ENCODE measurements around the gene POLD3.

Gene POLD3

GRCh38 chr11:74679513-74679865 lies 87.1 kb downstream of the POLD3 start:
- H3K27ac ChIP-seq, result no peak overlapping the region
- H3K9me3 ChIP-seq, result no peaks in the 10 kb centered on the region
- H3K27me3 ChIP-seq, result peaks cover 27% of the 10 kb centered on the region
- no peaks in the 10 kb centered on the region for H3K36me3 ChIP-seq
- no peak overlapping the region for H3K4me2 ChIP-seq
- H4K20me1 ChIP-seq, result no peaks in the 10 kb centered on the region
- no peak for TF ChIP-seq Cebpa-rat (IDR thresholded peaks at IDR 0.05)
- no peaks in the 10 kb centered on the region for H3K4me1 ChIP-seq
- no peak overlapping the region for H3K9ac ChIP-seq
- no peak overlapping the region for H3K4me3 ChIP-seq

GRCh38 chr11:74680035-74680671 lies 87.8 kb downstream of the POLD3 start:
- H3K27ac ChIP-seq, result no peak overlapping the region
- H3K9ac ChIP-seq, result no peak overlapping the region
- no peak for TF ChIP-seq Cebpa-rat (IDR thresholded peaks at IDR 0.05)
- H3K4me2 ChIP-seq, result no peak overlapping the region
- no peaks in the 10 kb centered on the region for H3K9me3 ChIP-seq
- no peaks in the 10 kb centered on the region for H3K36me3 ChIP-seq
- H3K4me3 ChIP-seq, result no peak overlapping the region
- no peaks in the 10 kb centered on the region for H3K4me1 ChIP-seq
- no peaks in the 10 kb centered on the region for H4K20me1 ChIP-seq
- peaks cover 30% of the 10 kb centered on the region for H3K27me3 ChIP-seq

- no peak for TF ChIP-seq Cebpa-rat (IDR thresholded peaks at IDR 0.05)
- Histone ChIP-seq H3K36me3 (no peaks in the 10 kb centered on the region), H3K9ac (no peak overlapping the region), H3K27me3 (peaks cover 30% of the 10 kb centered on the region), H4K20me1 (no peaks in the 10 kb centered on the region), H3K4me1 (no peaks in the 10 kb centered on the region), H3K4me2 (no peak overlapping the region), H3K9me3 (no peaks in the 10 kb centered on the region), H3K4me3 (no peak overlapping the region), H3K27ac (no peak overlapping the region)
These were observed 88.5 kb downstream of the POLD3 start for GRCh38 chr11:74680703-74681531.

GRCh38 chr11:74681686-74682651 lies 89.6 kb downstream of the POLD3 start:
- TF ChIP-seq Cebpa-rat (IDR thresholded peaks at IDR 0.05), result no peak
- Histone ChIP-seq H3K9me3 (no peaks in the 10 kb centered on the region), H3K27me3 (peaks cover 30% of the 10 kb centered on the region), H3K4me3 (no peak overlapping the region), H3K27ac (no peak overlapping the region), H3K36me3 (no peaks in the 10 kb centered on the region), H3K4me1 (no peaks in the 10 kb centered on the region), H3K9ac (no peak overlapping the region), H3K4me2 (no peak overlapping the region), H4K20me1 (no peaks in the 10 kb centered on the region)

GRCh38 chr11:74682731-74683278 lies 90.4 kb downstream of the POLD3 start:
- Histone ChIP-seq H3K27ac (no peak overlapping the region), H3K4me1 (no peaks in the 10 kb centered on the region), H3K27me3 (peaks cover 30% of the 10 kb centered on the region), H4K20me1 (no peaks in the 10 kb centered on the region), H3K4me2 (no peak overlapping the region), H3K4me3 (no peak overlapping the region), H3K9me3 (no peaks in the 10 kb centered on the region), H3K36me3 (no peaks in the 10 kb centered on the region), H3K9ac (no peak overlapping the region)
- TF ChIP-seq Cebpa-rat (IDR thresholded peaks at IDR 0.05), result no peak

GRCh38 chr11:74683279-74683871 lies 91.0 kb downstream of the POLD3 start:
- no peaks in the 10 kb centered on the region for H3K9me3 ChIP-seq
- peaks cover 30% of the 10 kb centered on the region for H3K27me3 ChIP-seq
- H4K20me1 ChIP-seq, result no peaks in the 10 kb centered on the region
- H3K4me1 ChIP-seq, result no peaks in the 10 kb centered on the region
- no peak overlapping the region for H3K9ac ChIP-seq
- H3K4me3 ChIP-seq, result no peak overlapping the region
- no peaks in the 10 kb centered on the region for H3K36me3 ChIP-seq
- H3K4me2 ChIP-seq, result no peak overlapping the region
- no peak overlapping the region for H3K27ac ChIP-seq
- TF ChIP-seq Cebpa-rat (IDR thresholded peaks at IDR 0.05), result no peak

GRCh38 chr11:74683941-74684481 lies 91.6 kb downstream of the POLD3 start:
- no peaks in the 10 kb centered on the region for H3K9me3 ChIP-seq
- H3K36me3 ChIP-seq, result no peaks in the 10 kb centered on the region
- H3K4me2 ChIP-seq, result no peak overlapping the region
- no peak overlapping the region for H3K27ac ChIP-seq
- no peak overlapping the region for H3K9ac ChIP-seq
- no peak overlapping the region for H3K4me3 ChIP-seq
- H3K27me3 ChIP-seq, result peaks cover 30% of the 10 kb centered on the region
- no peak for TF ChIP-seq Cebpa-rat (IDR thresholded peaks at IDR 0.05)
- H4K20me1 ChIP-seq, result no peaks in the 10 kb centered on the region
- no peaks in the 10 kb centered on the region for H3K4me1 ChIP-seq

GRCh38 chr11:74684661-74685060 lies 92.3 kb downstream of the POLD3 start:
- no peaks in the 10 kb centered on the region for H3K9me3 ChIP-seq
- no peaks in the 10 kb centered on the region for H3K4me1 ChIP-seq
- H3K4me3 ChIP-seq, result no peak overlapping the region
- TF ChIP-seq Cebpa-rat (IDR thresholded peaks at IDR 0.05), result no peak
- no peaks in the 10 kb centered on the region for H3K36me3 ChIP-seq
- no peak overlapping the region for H3K9ac ChIP-seq
- no peak overlapping the region for H3K27ac ChIP-seq
- H3K4me2 ChIP-seq, result no peak overlapping the region
- no peaks in the 10 kb centered on the region for H4K20me1 ChIP-seq
- peaks cover 30% of the 10 kb centered on the region for H3K27me3 ChIP-seq

- Histone ChIP-seq H3K4me1 (peaks cover 2% of the 10 kb centered on the region; the same call in 1 of the 2 replicates), H3K4me3 (no peak overlapping the region), H3K4me2 (no peak overlapping the region), H3K27ac (no peak overlapping the region), H3K9ac (no peak overlapping the region), H4K20me1 (no peaks in the 10 kb centered on the region), H3K27me3 (peaks cover 30% of the 10 kb centered on the region), H3K36me3 (no peaks in the 10 kb centered on the region), H3K9me3 (no peaks in the 10 kb centered on the region)
- TF ChIP-seq Cebpa-rat (IDR thresholded peaks at IDR 0.05), result no peak
These were observed 93.0 kb downstream of the POLD3 start for GRCh38 chr11:74685338-74685737.
